HG03521 (cell line): ENCODE results near the gene AVP.
"Not testable (repeated sequence)": the region's sequence is repeated elsewhere in the genome, so short reads cannot be mapped to it uniquely, and the experiment has no call there.

Source experiments
- ATAC-seq: cut with Tn5 transposase; IDR thresholded peaks from one replicate; pipeline ENCODE4 v1.9.1; 2021; ENCODE audit warnings: mild to moderate bottlenecking, moderate library complexity; ENCODE audit not compliant: unreplicated experiment

AVP gene, protein sequence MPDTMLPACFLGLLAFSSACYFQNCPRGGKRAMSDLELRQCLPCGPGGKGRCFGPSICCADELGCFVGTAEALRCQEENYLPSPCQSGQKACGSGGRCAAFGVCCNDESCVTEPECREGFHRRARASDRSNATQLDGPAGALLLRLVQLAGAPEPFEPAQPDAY

DNA sequence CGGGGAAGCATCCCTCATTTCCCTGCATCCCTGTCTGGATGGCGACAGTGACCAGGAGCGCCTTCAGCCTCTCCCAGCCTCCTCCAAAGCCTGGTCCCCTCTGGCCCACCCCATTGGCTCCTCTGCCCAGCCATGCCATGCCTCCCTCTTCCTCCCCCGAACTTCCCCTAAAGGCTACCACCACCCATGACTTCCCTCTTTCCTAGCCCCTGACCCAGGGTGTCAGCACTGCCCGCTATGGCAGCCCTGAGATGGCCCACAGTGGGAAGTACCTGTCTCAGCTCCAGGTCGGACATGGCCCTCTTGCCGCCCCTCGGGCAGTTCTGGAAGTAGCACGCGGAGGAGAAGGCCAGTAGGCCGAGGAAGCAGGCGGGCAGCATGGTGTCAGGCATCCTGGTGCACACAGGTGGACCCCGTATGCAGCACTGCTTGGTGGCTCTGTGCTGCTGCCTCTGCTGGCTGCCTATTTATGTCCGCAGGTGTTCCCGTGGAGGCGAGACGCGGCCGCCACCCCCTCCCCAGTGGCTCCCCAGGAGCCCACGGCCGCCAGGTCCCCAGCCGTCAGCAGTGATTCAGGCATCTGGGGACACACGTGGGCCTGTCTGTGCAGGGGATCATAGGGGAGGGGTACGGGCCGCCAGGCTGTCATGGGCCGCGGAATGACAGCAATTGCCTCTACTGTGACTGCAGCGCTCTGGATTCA, at the start of gene AVP:
AVP (minus strand) TSS at position 442 of the 703 bp plus-strand sequence; CDS start at position 392, 50 bp downstream.
- no peak for ATAC-seq

- ATAC-seq: no peak
Observed at GRCh38 chr20:3134151-3134550, 49.6 kb upstream of the AVP start.

DNA sequence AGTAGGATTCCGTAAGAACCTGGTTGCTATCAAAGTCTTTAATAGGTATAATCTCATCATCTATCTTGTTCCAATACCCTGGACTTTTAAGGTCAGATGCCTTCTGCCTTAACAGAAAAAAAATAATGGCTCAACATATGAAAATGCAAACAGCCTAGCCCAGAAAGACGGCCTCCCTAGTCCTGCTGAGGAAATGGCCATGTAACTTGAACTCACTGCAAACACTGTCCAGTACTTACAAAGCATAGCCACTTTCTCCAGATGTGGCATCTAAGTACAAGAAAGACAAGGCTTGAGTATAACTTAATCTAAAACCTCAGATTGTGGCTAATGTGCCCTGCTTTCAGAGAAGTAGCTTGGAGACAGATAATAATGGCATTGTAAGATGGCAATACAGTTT, 48.6 kb upstream of the AVP start:
- no peak for ATAC-seq

GRCh38 chr20:3130051-3130600, 45.6 kb upstream of the AVP start:
- no peak for ATAC-seq

GRCh38 chr20:3129094-3129493, 44.6 kb upstream of the AVP start:
- no peak for ATAC-seq

DNA sequence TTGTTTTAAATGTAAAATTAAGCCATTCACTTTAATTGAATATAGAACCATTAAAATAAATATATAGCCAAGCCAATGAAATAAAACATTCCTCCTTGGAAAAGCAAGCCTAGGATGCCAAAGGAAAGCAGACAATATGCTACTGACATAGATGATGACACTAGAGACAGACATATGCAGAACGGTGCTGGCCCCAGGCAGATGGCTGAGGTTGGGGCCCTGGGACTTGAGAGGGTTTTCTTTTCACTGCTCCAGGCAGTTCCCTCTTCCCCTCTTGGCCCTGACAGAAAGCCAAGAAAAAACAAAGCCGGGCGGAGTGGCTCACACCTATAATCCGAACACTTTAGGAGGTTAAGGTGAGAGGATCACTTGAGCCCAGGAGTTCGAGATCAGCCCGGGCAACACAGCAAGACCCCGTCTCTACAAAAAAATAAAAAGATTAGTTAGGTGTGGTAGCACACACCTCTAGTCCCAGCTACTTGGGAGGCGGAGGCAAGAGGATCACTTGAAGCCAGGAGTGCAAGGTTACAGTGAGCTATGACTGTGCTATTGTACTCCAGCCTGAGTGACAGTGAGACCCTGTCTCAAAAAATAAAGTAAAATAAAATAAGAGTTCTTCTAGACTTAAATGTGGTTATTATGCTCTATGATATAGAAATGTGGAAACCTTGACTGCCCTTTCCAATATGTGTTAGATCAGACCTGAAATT, 43.9 kb upstream of the AVP start:
- ATAC-seq: no peak

GRCh38 chr20:3126527-3126859, 42.0 kb upstream of the AVP start:
- ATAC-seq: no peak

DNA sequence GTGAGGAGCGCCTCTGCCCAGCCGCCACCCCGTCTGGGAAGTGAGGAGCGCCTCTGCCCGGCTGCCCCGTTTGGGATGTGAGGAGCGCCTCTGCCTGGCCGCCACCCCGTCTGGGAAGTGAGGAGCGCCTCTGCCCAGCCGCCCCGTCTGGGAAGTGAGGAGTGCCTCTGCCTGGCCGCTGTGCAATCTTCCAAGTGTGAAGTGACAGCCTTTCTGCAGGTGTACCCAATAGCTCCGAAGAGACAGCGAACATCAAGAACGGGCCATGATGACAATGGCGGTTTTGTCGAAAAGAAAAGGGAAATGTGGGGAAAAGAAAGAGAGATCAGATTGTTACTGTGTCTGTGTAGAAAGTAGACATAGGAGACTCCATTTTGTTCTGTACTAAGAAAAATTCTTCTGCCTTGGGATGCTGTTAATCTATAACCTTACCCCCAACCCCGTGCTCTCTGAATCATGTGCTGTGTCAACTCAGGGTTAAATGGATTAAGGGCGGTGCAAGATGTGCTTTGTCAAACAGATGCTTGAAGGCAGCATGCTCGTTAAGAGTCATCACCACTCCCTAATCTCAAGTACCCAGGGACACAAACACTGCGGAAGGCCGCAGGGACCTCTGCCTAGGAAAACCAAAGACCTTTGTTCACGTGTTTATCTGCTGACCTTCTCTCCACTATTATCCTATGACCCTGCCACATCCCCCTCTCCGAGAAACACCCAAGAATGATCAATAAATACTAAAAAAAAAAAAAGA, 41.4 kb upstream of the AVP start:
- ATAC-seq: not testable (repeated sequence)

GRCh38 chr20:3124773-3125560, 40.4 kb upstream of the AVP start:
- not testable (repeated sequence) for ATAC-seq

DNA sequence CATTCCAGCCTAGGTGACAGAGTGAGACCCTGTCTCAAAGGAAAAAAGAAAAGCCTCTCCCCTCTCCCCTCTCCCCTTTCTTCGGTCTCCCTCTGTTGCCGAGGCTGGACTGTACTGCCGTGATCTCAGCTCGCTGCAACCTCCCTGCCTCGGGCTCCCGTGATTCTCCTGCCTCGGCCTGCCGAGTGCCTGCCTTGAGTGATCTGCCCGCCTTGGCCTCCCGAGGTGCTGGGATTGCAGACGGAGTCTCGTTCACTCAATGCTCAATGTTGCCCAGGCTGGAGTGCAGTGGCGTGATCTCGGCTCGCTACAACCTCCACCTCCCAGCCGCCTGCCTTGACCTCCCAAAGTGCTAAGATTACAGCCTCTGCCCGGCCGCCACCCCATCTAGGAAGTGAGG, 39.6 kb upstream of the AVP start:
- not testable (repeated sequence) for ATAC-seq

- ATAC-seq: no peak
Observed at GRCh38 chr20:3123542-3123941, 39.0 kb upstream of the AVP start.

DNA sequence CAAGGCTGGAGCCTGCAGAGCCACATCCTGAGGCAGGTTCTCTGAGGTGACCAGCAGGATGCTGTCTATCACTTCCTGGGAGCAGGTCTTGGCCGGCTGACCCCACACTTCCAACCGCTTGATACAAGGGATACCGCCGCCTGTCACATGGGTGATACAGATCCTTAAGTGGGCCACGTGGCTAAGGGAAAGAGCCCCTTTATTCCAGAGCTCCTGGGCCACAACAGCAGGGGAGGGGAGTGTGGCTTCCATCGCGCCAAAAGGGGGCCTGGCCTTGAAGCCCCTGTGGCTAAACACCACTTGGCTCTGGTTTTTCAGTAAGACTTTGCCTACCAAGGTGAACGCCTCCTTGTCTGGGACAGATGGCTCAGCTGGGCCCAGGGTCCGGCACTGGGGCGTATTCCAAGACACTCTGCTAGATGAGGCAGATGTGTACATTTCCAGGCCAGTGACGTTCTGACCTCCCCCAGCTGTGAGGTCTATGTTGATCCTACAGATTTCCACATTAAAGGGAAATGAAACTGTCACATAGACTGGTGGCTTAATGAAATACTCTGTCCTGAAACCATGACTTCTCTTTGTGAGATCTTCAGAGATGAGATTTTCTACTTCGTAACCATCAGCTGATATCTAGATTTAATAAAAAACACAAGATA, 37.6 kb upstream of the AVP start:
- ATAC-seq: no peak

GRCh38 chr20:3121271-3121911, 36.9 kb upstream of the AVP start:
- no peak for ATAC-seq

- ATAC-seq: no peak
Observed at GRCh38 chr20:3119044-3119443, 34.5 kb upstream of the AVP start.

- not testable (repeated sequence) for ATAC-seq
Observed at GRCh38 chr20:3117839-3118379, 33.4 kb upstream of the AVP start.

- ATAC-seq: no peak
Observed at GRCh38 chr20:3116341-3116740, 31.8 kb upstream of the AVP start.

GRCh38 chr20:3115190-3116107, 30.9 kb upstream of the AVP start:
- ATAC-seq: no peak

GRCh38 chr20:3111995-3112394, 27.5 kb upstream of the AVP start:
- no peak for ATAC-seq
